GM06990 (cell line): ENCODE data around the gene COL23A1.

Source experiments
- DNase-seq: peaks from one replicate; pipeline ENCODE4 v3.0.0-alpha.2; 2011; ENCODE audit not compliant: insufficient read length; ENCODE audit errors: extremely low read depth
- H3K27me3 ChIP-seq: replicated peaks from 2 replicates; pipeline ENCODE4 v1.6.0; 2011; ENCODE audit warnings: low read length; ENCODE audit not compliant: control insufficient read depth, insufficient read depth
- H3K36me3 ChIP-seq: 2 replicates; pipeline ENCODE4 v1.5.1; 2011; ENCODE audit warnings: low read length; ENCODE audit not compliant: control insufficient read depth, insufficient read depth
- H3K4me3 ChIP-seq: replicated peaks from 2 replicates; pipeline ENCODE4 v1.5.1; 2011; ENCODE audit warnings: low read depth, mild to moderate bottlenecking, control low read depth, low read length
- TF ChIP-seq, protein P1 (sequence below): IDR thresholded peaks from 2 replicates; pipeline ENCODE4 v1.5.1; 2011; ENCODE audit warnings: low read length, control low read depth, mild to moderate bottlenecking, inconsistent platforms; ENCODE audit not compliant: insufficient read depth, poor library complexity, severe bottlenecking

The COL23A1 gene

GRCh38 chr5:178527458-178528307 lies 62.5 kb downstream of the COL23A1 start:
- Histone ChIP-seq H3K4me3 (no peak overlapping the region), H3K36me3 (no peaks in the 10 kb centered on the region), H3K27me3 (no peaks in the 10 kb centered on the region)
- DNase-seq, result no peak
- TF ChIP-seq, protein P1, sequence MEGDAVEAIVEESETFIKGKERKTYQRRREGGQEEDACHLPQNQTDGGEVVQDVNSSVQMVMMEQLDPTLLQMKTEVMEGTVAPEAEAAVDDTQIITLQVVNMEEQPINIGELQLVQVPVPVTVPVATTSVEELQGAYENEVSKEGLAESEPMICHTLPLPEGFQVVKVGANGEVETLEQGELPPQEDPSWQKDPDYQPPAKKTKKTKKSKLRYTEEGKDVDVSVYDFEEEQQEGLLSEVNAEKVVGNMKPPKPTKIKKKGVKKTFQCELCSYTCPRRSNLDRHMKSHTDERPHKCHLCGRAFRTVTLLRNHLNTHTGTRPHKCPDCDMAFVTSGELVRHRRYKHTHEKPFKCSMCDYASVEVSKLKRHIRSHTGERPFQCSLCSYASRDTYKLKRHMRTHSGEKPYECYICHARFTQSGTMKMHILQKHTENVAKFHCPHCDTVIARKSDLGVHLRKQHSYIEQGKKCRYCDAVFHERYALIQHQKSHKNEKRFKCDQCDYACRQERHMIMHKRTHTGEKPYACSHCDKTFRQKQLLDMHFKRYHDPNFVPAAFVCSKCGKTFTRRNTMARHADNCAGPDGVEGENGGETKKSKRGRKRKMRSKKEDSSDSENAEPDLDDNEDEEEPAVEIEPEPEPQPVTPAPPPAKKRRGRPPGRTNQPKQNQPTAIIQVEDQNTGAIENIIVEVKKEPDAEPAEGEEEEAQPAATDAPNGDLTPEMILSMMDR, result no peak

- H3K4me3 ChIP-seq, result no peak overlapping the region
- no peak for DNase-seq
- H3K27me3 ChIP-seq, result no peaks in the 10 kb centered on the region
- TF ChIP-seq, protein P1, result no peak
- no peaks in the 10 kb centered on the region for H3K36me3 ChIP-seq
Measured at GRCh38 chr5:178526773-178527457, 63.3 kb downstream of the COL23A1 start.

- no peak for DNase-seq
- Histone ChIP-seq H3K4me3 (no peak overlapping the region), H3K36me3 (no peaks in the 10 kb centered on the region), H3K27me3 (no peaks in the 10 kb centered on the region)
- TF ChIP-seq, protein P1, result no peak
Measured at GRCh38 chr5:178525906-178526732, 64.1 kb downstream of the COL23A1 start.

DNA sequence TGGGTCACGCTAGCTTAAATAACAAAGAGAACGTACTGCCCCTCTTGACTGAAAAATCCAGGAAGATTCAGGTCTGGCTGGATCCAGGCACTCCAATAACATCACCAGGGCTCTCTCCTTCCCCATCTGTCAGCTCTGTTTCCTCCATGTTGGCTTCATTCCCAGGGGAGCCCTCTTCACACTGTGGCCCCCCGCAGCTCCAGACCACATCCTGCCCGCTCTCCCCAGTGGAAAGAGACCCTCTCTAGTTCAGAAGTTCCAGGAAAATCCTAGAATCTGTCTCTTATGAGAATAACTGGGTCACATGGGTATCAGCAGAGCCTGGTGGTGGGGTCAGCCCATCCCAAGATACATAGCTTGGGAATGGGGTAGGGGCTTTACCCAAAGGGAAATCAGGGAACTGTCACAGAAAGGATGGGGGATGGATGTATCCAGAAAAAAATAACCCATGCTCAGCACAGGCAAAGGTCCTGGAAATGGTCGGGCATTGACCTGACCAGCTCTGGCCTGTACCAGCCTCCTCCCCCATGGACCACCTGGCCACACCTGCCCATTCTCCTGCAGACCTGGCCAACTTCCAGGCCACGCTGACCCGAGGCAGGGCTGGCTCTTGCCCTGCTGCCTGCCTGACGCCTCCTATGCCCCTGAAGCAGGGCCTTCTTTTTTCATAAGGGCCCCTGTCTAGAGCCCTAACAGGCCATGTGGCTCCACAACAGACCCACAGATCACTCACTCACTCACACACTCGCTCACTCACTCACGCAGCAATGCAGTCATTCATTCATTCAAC lies 65.9 kb downstream of the COL23A1 start:
- no peak for DNase-seq
- TF ChIP-seq, protein P1, result no peak
- Histone ChIP-seq H3K4me3 (no peak overlapping the region), H3K27me3 (no peaks in the 10 kb centered on the region), H3K36me3 (no peaks in the 10 kb centered on the region)

DNA sequence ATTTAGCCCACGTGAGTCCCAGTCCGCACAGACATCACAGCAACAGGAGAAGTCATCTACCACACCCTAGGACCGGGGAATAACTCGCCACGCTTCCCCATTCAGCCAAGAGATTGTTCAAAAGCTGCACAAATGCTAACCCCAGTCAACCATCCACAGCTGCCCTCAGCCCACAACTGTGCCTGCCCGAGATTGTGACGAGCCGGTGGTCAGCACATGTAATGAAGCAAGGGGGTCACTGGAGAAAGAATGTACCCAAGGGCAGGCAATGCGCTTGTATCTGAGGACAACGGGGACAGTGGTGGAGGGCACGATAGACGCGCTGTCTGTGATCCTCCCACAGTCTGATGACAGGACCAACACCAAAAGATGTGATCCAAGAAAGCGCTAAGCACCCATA lies 67.8 kb downstream of the COL23A1 start:
- TF ChIP-seq, protein P1, result no peak
- Histone ChIP-seq H3K36me3 (no peaks in the 10 kb centered on the region), H3K27me3 (no peaks in the 10 kb centered on the region), H3K4me3 (no peak overlapping the region)
- no peak for DNase-seq
